HEK293T (cell line): ENCODE results near the gene PLEKHA4.
"Not testable (repeated sequence)": the region's sequence is repeated elsewhere in the genome, so short reads cannot be mapped to it uniquely, and the experiment has no call there.

Experiments
- CTCF ChIA-PET: fragments of 350-600 bp; formaldehyde crosslinking; extraction: SDS; loops from one replicate; lab custom pipeline; 2021; ENCODE audit warnings: antibody characterized with exemption, inconsistent platforms; lab: Yijun Ruan, JAX
- POLR2A ChIA-PET: fragments of 350-600 bp; formaldehyde crosslinking; extraction: SDS; loops from one replicate; lab custom pipeline; 2020; ENCODE audit warnings: antibody characterized with exemption, inconsistent platforms; lab: Yijun Ruan, JAX
- DNase-seq: peaks from one replicate; pipeline ENCODE4 v3.0.0; 2012; ENCODE audit warnings: mixed read lengths; ENCODE audit errors: extremely low spot score
- ARNT ChIP-seq: fragments of 450-650 bp; IDR thresholded peaks from 2 replicates; pipeline ENCODE4 v1.6.1; 2017; ENCODE audit warnings: mild to moderate bottlenecking
- BHLHE40 ChIP-seq: fragments of 450-650 bp; IDR thresholded peaks from 2 replicates; pipeline ENCODE4 v1.6.1; 2016; ENCODE audit warnings: mild to moderate bottlenecking, moderate library complexity, borderline replicate concordance
- CTBP1 ChIP-seq: fragments of 450-650 bp; IDR thresholded peaks from 2 replicates; pipeline ENCODE4 v1.6.1; 2016; ENCODE audit warnings: borderline replicate concordance
- ELF4 ChIP-seq: fragments of 450-650 bp; IDR thresholded peaks from 2 replicates; pipeline ENCODE4 v1.6.1; 2017; ENCODE audit warnings: antibody characterized with exemption
- FOXA1 ChIP-seq: fragments of 450-650 bp; IDR thresholded peaks from 2 replicates; pipeline ENCODE4 v1.6.1; 2016; ENCODE audit warnings: mild to moderate bottlenecking
- FOXK2 ChIP-seq: fragments of 450-650 bp; IDR thresholded peaks from 2 replicates; pipeline ENCODE4 v1.6.1; 2016; ENCODE audit warnings: mild to moderate bottlenecking
- FOXM1 ChIP-seq: fragments of 450-650 bp; IDR thresholded peaks from 2 replicates; pipeline ENCODE4 v1.6.1; 2017; ENCODE audit warnings: mild to moderate bottlenecking, borderline replicate concordance
- HDGF ChIP-seq: fragments of 450-650 bp; IDR thresholded peaks from 2 replicates; pipeline ENCODE4 v1.6.1; 2017; ENCODE audit warnings: antibody characterized with exemption, borderline replicate concordance
- L3MBTL2 ChIP-seq: fragments of 450-650 bp; conservative IDR thresholded peaks from 2 replicates; pipeline ENCODE4 v1.6.1; 2016; ENCODE audit warnings: mild to moderate bottlenecking
- LEF1 ChIP-seq: fragments of 450-650 bp; IDR thresholded peaks from 2 replicates; pipeline ENCODE4 v1.6.1; 2017; ENCODE audit warnings: mild to moderate bottlenecking, borderline replicate concordance
- NFRKB ChIP-seq: fragments of 450-650 bp; IDR thresholded peaks from 2 replicates; pipeline ENCODE4 v1.6.1; 2016; ENCODE audit warnings: mild to moderate bottlenecking, moderate library complexity
- SP1 ChIP-seq: fragments of 450-650 bp; IDR thresholded peaks from 2 replicates; pipeline ENCODE4 v1.6.1; 2017
- SUZ12 ChIP-seq: fragments of 450-650 bp; IDR thresholded peaks from 2 replicates; pipeline ENCODE4 v1.6.1; 2016; ENCODE audit warnings: mild to moderate bottlenecking
- TARDBP ChIP-seq: fragments of 450-650 bp; IDR thresholded peaks from 2 replicates; pipeline ENCODE4 v1.6.1; 2016
- ZNF384 ChIP-seq: fragments of 450-650 bp; IDR thresholded peaks from 2 replicates; pipeline ENCODE4 v1.6.1; 2016
- TF ChIP-seq, protein P1 (sequence below): fragments of 450-650 bp; IDR thresholded peaks from 2 replicates; pipeline ENCODE4 v1.6.1; 2016

The PLEKHA4 gene

DNA sequence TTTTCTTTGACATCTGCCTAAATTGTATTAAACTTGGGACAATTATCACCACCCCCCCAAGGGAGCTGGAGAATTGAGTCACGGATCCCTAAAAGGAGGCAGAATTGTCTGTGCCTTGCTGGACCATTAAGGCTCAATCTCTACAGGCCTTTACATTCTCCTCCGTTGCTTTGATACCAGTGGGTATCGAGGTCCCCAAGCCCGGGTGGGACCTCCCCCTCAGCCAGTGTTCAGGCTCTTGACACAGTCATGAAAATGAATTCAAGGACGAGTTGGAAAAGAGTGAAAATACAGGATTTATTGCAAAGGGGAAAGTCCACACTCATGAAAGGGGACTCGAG is 9.4 kb upstream of the PLEKHA4 start:
- ChIA-PET CTCF (no interaction called here), POLR2A (interaction anchor here (1.2 kb wide), 1 partner anchor 35 kb away, joined by 3 read pairs; no protein-coding TSS in a partner anchor)
- DNase-seq = no peak
- TF ChIP-seq ARNT (no peak), L3MBTL2 (no peak), LEF1 (no peak), SP1 (no peak), ELF4 (no peak), FOXK2 (no peak), NFRKB (no peak), FOXA1 (no peak), HDGF (no peak), BHLHE40 (no peak), FOXM1 (no peak), CTBP1 (no peak), ZNF384 (no peak), SUZ12 (no peak)
- TF ChIP-seq, protein P1, sequence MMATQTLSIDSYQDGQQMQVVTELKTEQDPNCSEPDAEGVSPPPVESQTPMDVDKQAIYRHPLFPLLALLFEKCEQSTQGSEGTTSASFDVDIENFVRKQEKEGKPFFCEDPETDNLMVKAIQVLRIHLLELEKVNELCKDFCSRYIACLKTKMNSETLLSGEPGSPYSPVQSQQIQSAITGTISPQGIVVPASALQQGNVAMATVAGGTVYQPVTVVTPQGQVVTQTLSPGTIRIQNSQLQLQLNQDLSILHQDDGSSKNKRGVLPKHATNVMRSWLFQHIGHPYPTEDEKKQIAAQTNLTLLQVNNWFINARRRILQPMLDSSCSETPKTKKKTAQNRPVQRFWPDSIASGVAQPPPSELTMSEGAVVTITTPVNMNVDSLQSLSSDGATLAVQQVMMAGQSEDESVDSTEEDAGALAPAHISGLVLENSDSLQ = no peak

DNA sequence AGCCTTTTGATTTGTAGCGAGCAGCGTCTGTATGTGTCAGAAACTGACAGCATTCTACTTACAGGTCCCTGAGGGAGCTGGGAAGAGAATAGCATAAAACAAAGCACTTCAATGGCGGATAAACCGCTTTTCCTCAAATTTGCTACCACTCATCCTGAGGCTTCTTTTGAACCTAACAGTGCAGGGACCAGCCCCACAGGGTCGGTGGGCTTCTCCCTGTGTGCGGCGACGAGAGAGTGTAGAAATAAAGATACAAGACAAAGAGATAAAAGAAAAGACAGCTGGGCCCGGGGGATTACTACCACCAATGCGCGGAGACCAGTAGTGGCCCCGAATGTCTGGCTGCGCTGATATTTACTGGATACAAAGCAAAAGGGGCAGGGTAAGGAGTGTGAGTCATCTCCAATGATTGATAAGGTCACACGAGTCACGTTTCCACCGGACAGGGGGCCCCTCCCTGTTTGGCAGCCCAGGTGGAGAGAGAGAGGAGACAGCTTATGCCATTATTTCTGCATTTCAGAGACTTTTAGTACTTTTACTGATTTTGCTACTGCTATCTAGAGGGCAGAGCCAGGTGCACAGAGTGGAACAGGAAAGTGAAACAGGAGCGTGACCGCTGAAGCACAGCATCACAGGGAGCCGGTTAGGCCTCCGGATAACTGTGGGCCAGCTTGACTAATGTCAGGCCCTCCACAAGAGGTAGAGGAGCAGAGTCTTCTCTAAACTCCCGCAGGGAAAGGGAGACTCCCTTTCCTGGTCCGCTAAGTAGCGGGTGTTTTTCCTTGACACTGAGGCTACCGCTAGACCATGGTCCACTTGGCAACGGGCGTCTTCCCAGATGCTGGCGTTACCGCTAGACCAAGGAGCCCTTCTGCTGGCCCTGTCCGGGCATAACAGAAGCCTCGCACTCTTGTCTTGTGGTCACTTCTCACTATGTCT is 7.9 kb upstream of the PLEKHA4 start:
- ChIA-PET CTCF (interaction anchor here (0.8 kb wide), 1 partner anchor 231 kb away, joined by 5 read pairs; no protein-coding TSS in a partner anchor), POLR2A (interaction anchor here (1.9 to 6.1 kb wide), 2 partner anchors 19 to 24 kb away, joined by 7 to 40 read pairs; partner anchors contain the start of gene NUCB1)
- not testable (repeated sequence) for DNase-seq

DNA sequence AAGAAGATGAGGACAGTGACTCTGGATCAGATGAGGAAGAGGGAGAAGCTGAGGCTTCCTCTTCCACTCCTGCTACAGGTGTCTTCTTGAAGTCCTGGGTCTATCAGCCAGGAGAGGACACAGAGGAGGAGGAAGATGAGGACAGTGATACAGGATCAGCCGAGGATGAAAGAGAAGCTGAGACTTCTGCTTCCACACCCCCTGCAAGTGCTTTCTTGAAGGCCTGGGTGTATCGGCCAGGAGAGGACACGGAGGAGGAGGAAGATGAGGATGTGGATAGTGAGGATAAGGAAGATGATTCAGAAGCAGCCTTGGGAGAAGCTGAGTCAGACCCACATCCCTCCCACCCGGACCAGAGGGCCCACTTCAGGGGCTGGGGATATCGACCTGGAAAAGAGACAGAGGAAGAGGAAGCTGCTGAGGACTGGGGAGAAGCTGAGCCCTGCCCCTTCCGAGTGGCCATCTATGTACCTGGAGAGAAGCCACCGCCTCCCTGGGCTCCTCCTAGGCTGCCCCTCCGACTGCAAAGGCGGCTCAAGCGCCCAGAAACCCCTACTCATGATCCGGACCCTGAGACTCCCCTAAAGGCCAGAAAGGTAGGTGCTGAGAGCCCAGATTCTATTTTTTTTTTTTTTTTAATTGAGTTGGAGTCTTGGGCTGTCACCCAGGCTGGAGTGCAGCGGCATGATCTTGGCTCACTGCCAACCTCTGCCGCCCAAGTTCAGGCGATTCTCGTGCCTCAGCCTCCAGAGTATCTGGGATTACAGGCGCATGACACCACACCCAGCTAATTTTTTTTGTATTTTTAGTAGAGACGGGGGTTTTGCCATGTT is 6.1 kb upstream of the PLEKHA4 start:
- TF ChIP-seq BHLHE40 = no peak
- no peak for TF ChIP-seq ELF4
- no peak for TF ChIP-seq ZNF384
- no peak for TF ChIP-seq SUZ12
- TF ChIP-seq LEF1 = no peak
- TF ChIP-seq, protein P1 = no peak
- no peak for TF ChIP-seq CTBP1
- TF ChIP-seq NFRKB = no peak
- no peak for TF ChIP-seq FOXA1
- TF ChIP-seq SP1 = no peak
- no peak for TF ChIP-seq FOXM1
- TF ChIP-seq TARDBP = no peak
- no peak for TF ChIP-seq HDGF
- TF ChIP-seq FOXK2 = no peak
- no peak for TF ChIP-seq L3MBTL2
- TF ChIP-seq ARNT = no peak
- CTCF ChIA-PET = interaction anchor here (0.6 kb wide), 1 partner anchor 36 kb away, joined by 4 read pairs; no protein-coding TSS in a partner anchor
- no peak for DNase-seq
- POLR2A ChIA-PET = interaction anchor here (0.8 to 6.1 kb wide), 9 partner anchors 21 to 92 kb away, joined by 3 to 40 read pairs (median 3); partner anchors contain the start of genes DHDH, FTL and NUCB1

DNA sequence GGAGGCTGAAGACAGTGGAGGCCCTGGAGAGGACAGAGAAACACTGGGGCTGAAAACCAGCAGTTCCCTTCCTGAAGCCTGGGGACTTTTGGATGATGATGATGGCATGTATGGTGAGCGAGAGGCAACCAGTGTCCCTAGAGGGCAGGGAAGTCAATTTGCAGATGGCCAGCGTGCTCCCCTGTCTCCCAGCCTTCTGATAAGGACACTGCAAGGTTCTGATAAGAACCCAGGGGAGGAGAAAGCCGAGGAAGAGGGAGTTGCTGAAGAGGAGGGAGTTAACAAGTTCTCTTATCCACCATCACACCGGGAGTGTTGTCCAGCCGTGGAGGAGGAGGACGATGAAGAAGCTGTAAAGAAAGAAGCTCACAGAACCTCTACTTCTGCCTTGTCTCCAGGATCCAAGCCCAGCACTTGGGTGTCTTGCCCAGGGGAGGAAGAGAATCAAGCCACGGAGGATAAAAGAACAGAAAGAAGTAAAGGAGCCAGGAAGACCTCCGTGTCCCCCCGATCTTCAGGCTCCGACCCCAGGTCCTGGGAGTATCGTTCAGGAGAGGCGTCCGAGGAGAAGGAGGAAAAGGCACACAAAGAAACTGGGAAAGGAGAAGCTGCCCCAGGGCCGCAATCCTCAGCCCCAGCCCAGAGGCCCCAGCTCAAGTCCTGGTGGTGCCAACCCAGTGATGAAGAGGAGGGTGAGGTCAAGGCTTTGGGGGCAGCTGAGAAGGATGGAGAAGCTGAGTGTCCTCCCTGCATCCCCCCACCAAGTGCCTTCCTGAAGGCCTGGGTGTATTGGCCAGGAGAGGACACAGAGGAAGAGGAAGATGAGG is 5.3 kb upstream of the PLEKHA4 start:
- ChIA-PET POLR2A (interaction anchor here (0.9 to 6.1 kb wide), 11 partner anchors 13 to 92 kb away, joined by 3 to 40 read pairs (median 3); partner anchors contain the start of genes DHDH, FTL and NUCB1), CTCF (interaction anchor here (0.6 kb wide), 1 partner anchor 35 kb away, joined by 4 read pairs; no protein-coding TSS in a partner anchor)
- no peak for DNase-seq
- no peak for TF ChIP-seq ELF4
- TF ChIP-seq ZNF384 = no peak
- TF ChIP-seq BHLHE40 = no peak
- TF ChIP-seq ARNT = no peak

DNA sequence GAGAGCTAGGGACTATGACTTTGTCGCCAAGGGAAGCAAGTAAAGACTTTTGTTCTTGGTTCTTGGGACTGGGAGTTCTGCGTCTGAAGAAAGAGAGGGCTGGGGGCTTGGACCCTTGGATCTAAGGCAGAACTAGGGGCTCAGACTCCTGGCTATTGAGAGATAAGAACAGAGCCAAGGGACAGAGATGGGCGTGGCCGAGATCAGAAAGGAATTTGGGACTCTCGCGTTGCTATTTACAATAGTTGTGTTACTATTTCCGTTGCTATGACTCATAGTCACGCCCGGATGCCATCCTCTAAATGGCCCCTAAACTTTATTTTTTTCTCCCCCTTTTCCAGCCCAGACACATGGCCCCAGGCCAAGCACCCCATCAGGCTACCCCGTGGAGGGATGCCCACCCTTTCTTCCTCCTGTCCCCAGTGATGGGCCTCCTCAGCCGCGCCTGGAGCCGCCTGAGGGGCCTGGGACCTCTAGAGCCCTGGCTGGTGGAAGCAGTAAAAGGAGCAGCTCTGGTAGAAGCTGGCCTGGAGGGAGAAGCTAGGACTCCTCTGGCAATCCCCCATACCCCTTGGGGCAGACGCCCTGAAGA is 4.6 kb upstream of the PLEKHA4 start:
- CTCF ChIA-PET = no interaction called here
- TF ChIP-seq, protein P1 = no peak
- TF ChIP-seq ARNT (no peak), TARDBP (no peak), BHLHE40 (no peak), ZNF384 (no peak), FOXM1 (no peak), NFRKB (no peak), CTBP1 (no peak), ELF4 (no peak), SUZ12 (no peak)
- DNase-seq = peak; percentile 71
- POLR2A ChIA-PET = interaction anchor here (0.6 to 6.1 kb wide), 17 partner anchors 8 to 254 kb away, joined by 3 to 40 read pairs (median 5); partner anchors contain the start of genes BCAT2, CA11, NUCB1 and RPL18
